PC-3 (cell line): ENCODE measurements around the gene ZNF697.

Experiments
- CTCF ChIP-seq: fragments of 300-600 bp; sonication (generic); conservative IDR thresholded peaks from 2 replicates; pipeline ENCODE4 v1.5.1; 2017; ENCODE audit warnings: antibody characterized with exemption, low read depth, mild to moderate bottlenecking, low read length
- EZH2phosphoT487 ChIP-seq: fragments of 300-600 bp; sonication (generic); IDR thresholded peaks from 2 replicates; pipeline ENCODE4 v1.6.1; 2018; ENCODE audit warnings: mild to moderate bottlenecking, antibody characterized with exemption, low read length, borderline replicate concordance

GRCh38 chr1:119631086-119631432, 17.0 kb downstream of the ZNF697 start:
- TF ChIP-seq CTCF: no peak
- no peak for TF ChIP-seq EZH2phosphoT487
